ENCODE results near the gene PJA1. TPM values are rescaled to one million over a fixed set of nuclear protein-coding genes. Genes with fewer than 3 reads are reported as not detected.

Gene PJA1
- total RNA-seq, 4 donors from 2014 or later: 19.4 to 60.2 (median 31.3) TPM

DNA sequence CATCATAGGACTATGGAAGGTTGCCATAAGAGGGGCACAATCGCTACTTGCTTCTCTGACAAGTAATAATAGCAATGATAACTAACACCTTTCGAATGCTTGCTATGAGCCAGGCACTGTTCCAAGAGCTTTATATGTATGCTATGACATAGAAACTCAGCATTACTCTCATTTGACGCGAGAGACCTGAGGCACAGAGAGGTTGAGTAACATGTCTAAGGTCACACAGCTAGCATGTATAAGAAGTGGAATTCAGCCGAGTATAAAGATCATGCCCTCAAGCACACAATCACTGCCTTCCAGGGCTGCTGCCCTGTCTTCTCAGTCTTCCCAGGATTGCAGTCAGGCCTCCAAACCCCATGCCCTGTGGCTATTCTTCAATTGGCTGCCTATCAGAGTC, 19.5 kb downstream of the PJA1 start:
- TF ChIP-seq CTCF (IDR thresholded peaks at IDR 0.05): no peak
- DNase-seq (ENCODE audit: low spot score) (no peak), ATAC-seq (ENCODE audit: low FRiP score) (no peak)

- ATAC-seq (ENCODE audit: low FRiP score) (no peak), DNase-seq (ENCODE audit: low spot score) (no peak)
- TF ChIP-seq CTCF (IDR thresholded peaks at IDR 0.05): no peak
These were observed 20.2 kb downstream of the PJA1 start for GRCh38 chrX:69144838-69145680.

- no peak for TF ChIP-seq CTCF (IDR thresholded peaks at IDR 0.05)
- ATAC-seq (ENCODE audit: low FRiP score) (no peak), DNase-seq (ENCODE audit: low spot score) (no peak)
These were observed 21.7 kb downstream of the PJA1 start for GRCh38 chrX:69143530-69143929.

- TF ChIP-seq CTCF (IDR thresholded peaks at IDR 0.05): no peak
These were observed 22.3 kb downstream of the PJA1 start for GRCh38 chrX:69142788-69143469.

DNA sequence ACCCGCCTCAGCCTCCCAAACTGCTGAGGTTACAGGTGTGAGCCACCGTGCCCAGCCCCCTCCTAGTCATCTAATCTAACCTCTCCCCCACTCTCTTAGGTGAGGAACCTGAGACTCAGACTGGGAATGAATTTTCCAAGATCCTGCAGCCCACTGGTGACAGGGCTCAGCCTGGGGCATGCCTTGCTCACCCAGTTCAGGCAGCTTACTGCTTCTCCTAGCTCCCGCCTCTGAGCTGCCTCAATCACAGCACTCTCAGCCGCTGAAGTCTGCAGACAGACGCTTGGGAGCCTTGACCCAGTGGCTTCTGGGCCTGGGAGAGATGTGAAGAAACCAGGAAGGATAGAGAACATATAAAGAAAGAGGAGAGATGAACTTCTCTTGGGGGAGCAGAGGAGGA, 24.4 kb downstream of the PJA1 start:
- ATAC-seq (ENCODE audit: low FRiP score): no peak
- TF ChIP-seq CTCF (IDR thresholded peaks at IDR 0.05): no peak
- no peak for DNase-seq (ENCODE audit: low spot score)

More at GRCh38 chrX:69142788-69143469, 22.3 kb downstream of the PJA1 start:
- DNase-seq (ENCODE audit: low spot score): no peak
- ATAC-seq (ENCODE audit: low FRiP score): no peak

DNA sequence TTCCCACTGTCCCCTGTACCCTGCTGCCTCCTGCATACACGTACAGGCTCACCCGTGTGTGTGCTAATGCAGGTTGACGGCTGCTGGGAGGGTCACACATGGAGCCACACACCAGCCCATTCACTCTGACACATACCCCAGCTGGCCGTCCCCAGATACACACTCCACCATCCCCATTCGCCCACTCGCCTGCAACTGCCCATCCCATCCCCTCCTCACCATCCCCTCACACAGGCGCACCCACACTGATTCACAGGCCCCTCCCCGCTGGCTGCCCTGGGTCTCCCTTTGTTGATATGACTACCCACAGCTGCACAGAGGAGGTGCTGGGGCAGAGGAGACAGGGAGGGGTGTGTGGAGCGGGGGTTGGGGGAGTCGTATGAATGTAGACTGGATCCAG, 25.7 kb downstream of the PJA1 start:
- ATAC-seq (ENCODE audit: low FRiP score) (no peak), DNase-seq (ENCODE audit: low spot score) (no peak)

More for the DNA sequence above, 25.7 kb downstream of the PJA1 start:
- no peak for TF ChIP-seq CTCF (IDR thresholded peaks at IDR 0.05)
